ENCODE measurements around the gene MRPL11.
"Not testable (repeated sequence)": the region's sequence is repeated elsewhere in the genome, so short reads cannot be mapped to it uniquely, and the experiment has no call there.

Gene MRPL11

DNA sequence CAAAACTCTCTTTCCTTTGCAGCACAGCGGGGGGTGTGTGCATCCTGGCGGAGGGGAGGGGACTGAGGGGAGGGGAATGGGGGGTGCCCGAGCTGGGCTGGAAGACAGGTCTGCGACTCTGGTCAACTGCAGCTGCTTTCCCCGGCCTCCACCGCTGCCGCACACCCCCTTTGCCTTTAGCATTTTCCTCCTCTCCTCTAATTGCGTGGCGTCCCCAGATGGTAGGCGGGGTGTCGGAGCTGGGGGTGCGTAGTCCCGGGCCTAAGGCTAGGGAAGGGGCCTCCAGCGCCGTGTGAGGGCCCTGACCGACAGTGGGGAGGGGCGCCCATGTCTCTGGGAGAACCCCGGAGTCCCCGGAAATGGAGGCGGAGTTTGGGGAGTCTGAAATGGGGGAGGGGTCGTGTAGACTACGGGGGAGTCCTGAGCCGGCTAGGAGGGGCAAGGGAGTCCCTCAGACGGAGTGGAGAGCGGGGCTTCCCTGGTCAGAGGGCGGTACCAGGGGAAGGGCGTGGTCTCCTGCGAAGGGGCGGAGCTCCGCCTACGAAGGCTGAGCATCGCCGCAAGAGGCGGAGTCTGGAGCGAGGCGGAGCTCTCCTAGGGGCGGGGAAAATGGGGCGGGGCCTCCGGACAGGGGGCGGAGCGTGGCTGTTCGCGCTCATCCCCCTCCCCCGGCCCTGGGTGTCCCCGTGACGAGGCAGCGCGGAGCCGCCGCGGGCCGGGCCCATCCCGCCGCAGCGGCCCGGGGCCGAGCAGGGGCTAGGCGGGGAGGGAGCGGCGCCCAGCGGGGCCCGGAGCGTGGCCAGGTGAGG lies 27.8 kb upstream of the MRPL11 start, which contains the start of gene PELI3:
PELI3 (plus strand) TSS at position 681 of the 809 bp plus-strand sequence. CDS start 1,224 bp downstream, outside the sequence.
- H3K4me1 ChIP-seq (ENCODE audit: insufficient read depth, low read length, severe bottlenecking), result peaks cover 24% of the 10 kb centered on the region

DNA sequence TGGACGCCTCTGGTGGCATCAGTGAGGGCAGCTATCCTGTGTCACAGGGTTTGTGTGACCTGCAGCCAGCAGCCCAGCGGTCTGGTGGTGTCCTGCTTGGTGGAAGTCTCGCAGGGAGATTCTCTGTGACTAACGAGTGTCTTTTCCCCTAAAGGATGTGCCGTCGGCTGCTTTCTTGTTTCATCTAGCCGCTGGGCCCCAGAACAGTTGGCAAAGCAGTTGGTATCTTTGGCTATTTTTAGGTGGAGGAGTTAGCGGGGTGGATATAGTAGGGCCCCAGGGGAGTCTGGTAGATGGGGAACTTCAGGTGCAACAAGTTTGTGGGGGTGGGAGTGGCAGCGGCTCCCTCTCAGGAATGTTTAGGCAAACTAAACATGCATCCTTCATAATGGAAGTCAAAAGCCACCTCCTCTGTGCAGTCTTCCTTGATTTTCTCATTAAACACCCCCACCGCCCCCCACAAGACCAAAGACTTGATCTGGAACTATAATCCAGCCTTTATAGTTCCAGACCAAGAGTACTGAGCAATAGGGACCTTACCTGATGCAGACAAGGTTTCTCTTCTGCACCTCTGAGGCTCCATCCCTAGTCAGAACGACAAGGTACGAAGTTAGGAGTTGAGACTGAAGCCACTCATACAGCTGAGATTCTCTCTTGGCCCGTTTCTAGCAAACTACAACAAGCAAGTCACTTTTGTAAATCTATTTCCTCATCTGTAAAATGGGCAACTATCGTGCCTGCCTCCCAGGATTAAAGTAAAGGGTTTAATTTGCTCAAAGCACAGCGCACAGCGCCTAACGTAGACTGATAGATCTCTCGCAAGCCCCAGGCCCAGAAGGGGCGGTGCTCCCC lies 27.0 kb upstream of the MRPL11 start:
- Histone ChIP-seq H3K4me1 (ENCODE audit: insufficient read depth, low read length, severe bottlenecking) (peaks cover 24% of the 10 kb centered on the region), H3K79me2 (ENCODE audit: insufficient read depth, low read length) (no peaks in the 10 kb centered on the region), H3K9me3 (ENCODE audit: low read length) (peaks cover 7% of the 10 kb centered on the region), H3K27ac (ENCODE audit: low read depth, low read length, poor library complexity, severe bottlenecking) (no peak overlapping the region), H3K4me3 (ENCODE audit: low read depth, low read length, poor library complexity, severe bottlenecking) (peak overlapping the region; percentile 60), H3F3A (ENCODE audit: insufficient read depth, low read length) (no peaks in the 10 kb centered on the region), H3K27me3 (ENCODE audit: insufficient read depth, low read length) (no peaks in the 10 kb centered on the region), H3K9ac (ENCODE audit: low read length) (peak overlapping the region; percentile 54; the same call in 1 of the 2 replicates), H3K36me3 (ENCODE audit: insufficient read depth, low read length) (no peaks in the 10 kb centered on the region; the same call in 1 of the 2 replicates), H4K20me1 (ENCODE audit: insufficient read depth, low read length) (no peaks in the 10 kb centered on the region), H3K4me2 (ENCODE audit: low read length) (peak overlapping the region; percentile 86), H3K9me2 (ENCODE audit: low read depth, low read length) (no peaks in the 10 kb centered on the region), H2AFZ (ENCODE audit: low read length) (no peak overlapping the region)
- TF ChIP-seq, protein P1, sequence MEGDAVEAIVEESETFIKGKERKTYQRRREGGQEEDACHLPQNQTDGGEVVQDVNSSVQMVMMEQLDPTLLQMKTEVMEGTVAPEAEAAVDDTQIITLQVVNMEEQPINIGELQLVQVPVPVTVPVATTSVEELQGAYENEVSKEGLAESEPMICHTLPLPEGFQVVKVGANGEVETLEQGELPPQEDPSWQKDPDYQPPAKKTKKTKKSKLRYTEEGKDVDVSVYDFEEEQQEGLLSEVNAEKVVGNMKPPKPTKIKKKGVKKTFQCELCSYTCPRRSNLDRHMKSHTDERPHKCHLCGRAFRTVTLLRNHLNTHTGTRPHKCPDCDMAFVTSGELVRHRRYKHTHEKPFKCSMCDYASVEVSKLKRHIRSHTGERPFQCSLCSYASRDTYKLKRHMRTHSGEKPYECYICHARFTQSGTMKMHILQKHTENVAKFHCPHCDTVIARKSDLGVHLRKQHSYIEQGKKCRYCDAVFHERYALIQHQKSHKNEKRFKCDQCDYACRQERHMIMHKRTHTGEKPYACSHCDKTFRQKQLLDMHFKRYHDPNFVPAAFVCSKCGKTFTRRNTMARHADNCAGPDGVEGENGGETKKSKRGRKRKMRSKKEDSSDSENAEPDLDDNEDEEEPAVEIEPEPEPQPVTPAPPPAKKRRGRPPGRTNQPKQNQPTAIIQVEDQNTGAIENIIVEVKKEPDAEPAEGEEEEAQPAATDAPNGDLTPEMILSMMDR (IDR thresholded peaks at IDR 0.05; ENCODE audit: low read length), result no peak
- TF ChIP-seq EZH2 (IDR thresholded peaks at IDR 0.05; ENCODE audit: borderline replicate concordance, low read length), result no peak

More for the DNA sequence above, 27.8 kb upstream of the MRPL11 start, which contains the start of gene PELI3:
- no peaks in the 10 kb centered on the region for H4K20me1 ChIP-seq (ENCODE audit: insufficient read depth, low read length)
- TF ChIP-seq, protein P1 (IDR thresholded peaks at IDR 0.05; ENCODE audit: low read length), result no peak
- no peak for TF ChIP-seq EZH2 (IDR thresholded peaks at IDR 0.05; ENCODE audit: borderline replicate concordance, low read length)
- no peaks in the 10 kb centered on the region for H3K79me2 ChIP-seq (ENCODE audit: insufficient read depth, low read length)
- no peaks in the 10 kb centered on the region for H3F3A ChIP-seq (ENCODE audit: insufficient read depth, low read length)
- no peak within 1 kb of the TSS for H2AFZ ChIP-seq (ENCODE audit: low read length)
- H3K27ac ChIP-seq (ENCODE audit: low read depth, low read length, poor library complexity, severe bottlenecking), result no peak within 1 kb of the TSS
- no peaks in the 10 kb centered on the region; the same call in 1 of the 2 replicates for H3K36me3 ChIP-seq (ENCODE audit: insufficient read depth, low read length)
- H3K27me3 ChIP-seq (ENCODE audit: insufficient read depth, low read length), result no peaks in the 10 kb centered on the region
- H3K4me3 ChIP-seq (ENCODE audit: low read depth, low read length, poor library complexity, severe bottlenecking), result peak within 1 kb of the TSS; percentile 60
- peak within 1 kb of the TSS; percentile 86 for H3K4me2 ChIP-seq (ENCODE audit: low read length)
- no peaks in the 10 kb centered on the region for H3K9me2 ChIP-seq (ENCODE audit: low read depth, low read length)
- peaks cover 6% of the 10 kb centered on the region for H3K9me3 ChIP-seq (ENCODE audit: low read length)
- peak within 1 kb of the TSS; percentile 54; the same call in 1 of the 2 replicates for H3K9ac ChIP-seq (ENCODE audit: low read length)

DNA sequence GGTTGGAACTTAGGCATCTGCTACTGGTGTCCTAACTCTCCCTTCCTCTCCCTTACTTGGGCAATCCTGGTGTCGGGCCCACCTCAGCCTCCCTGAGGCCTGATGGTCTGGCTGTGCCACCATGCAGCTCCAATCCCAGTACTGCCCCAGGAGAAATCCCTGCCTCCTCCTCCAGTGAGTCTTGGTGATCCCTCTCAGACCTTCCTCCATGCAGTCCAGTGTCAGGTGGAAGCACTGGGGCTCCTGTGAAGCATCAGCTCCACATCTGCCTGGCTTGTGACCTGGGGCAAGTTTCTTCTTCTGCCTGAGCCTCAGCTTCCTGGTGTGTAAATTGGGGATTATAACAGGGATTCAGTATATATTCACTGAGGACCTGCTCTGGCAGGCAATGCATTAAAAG lies 26.3 kb upstream of the MRPL11 start:
- H3F3A ChIP-seq (ENCODE audit: insufficient read depth, low read length), result no peaks in the 10 kb centered on the region
- no peaks in the 10 kb centered on the region for H3K9me2 ChIP-seq (ENCODE audit: low read depth, low read length)
- no peaks in the 10 kb centered on the region for H4K20me1 ChIP-seq (ENCODE audit: insufficient read depth, low read length)
- H3K4me3 ChIP-seq (ENCODE audit: low read depth, low read length, poor library complexity, severe bottlenecking), result no peak overlapping the region
- TF ChIP-seq, protein P1 (IDR thresholded peaks at IDR 0.05; ENCODE audit: low read length), result no peak
- no peak for TF ChIP-seq EZH2 (IDR thresholded peaks at IDR 0.05; ENCODE audit: borderline replicate concordance, low read length)
- H3K27ac ChIP-seq (ENCODE audit: low read depth, low read length, poor library complexity, severe bottlenecking), result no peak overlapping the region
- peaks cover 7% of the 10 kb centered on the region for H3K9me3 ChIP-seq (ENCODE audit: low read length)
- H3K4me2 ChIP-seq (ENCODE audit: low read length), result no peak overlapping the region
- peaks cover 24% of the 10 kb centered on the region for H3K4me1 ChIP-seq (ENCODE audit: insufficient read depth, low read length, severe bottlenecking)
- no peaks in the 10 kb centered on the region for H3K27me3 ChIP-seq (ENCODE audit: insufficient read depth, low read length)
- H3K9ac ChIP-seq (ENCODE audit: low read length), result no peak overlapping the region
- H3K36me3 ChIP-seq (ENCODE audit: insufficient read depth, low read length), result no peaks in the 10 kb centered on the region; the same call in 1 of the 2 replicates
- H3K79me2 ChIP-seq (ENCODE audit: insufficient read depth, low read length), result no peaks in the 10 kb centered on the region
- H2AFZ ChIP-seq (ENCODE audit: low read length), result no peak overlapping the region

DNA sequence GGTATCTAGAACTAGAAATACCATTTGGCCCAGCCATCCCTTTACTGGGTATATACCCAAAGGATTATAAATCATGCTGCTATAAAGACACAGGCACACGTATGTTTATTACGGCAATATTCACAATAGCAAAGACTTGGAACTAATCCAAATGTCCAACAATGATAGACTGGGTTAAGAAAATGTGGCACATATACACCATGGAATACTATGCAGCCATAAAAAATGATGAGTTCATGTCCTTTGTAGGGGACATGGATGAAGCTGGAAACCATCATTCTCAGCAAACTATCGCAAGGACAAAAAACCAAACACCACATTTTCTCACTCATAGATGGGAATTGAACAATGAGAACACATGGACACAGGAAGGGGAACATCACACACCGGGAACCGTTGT lies 25.5 kb upstream of the MRPL11 start:
- not testable (repeated sequence) for H3K27me3 ChIP-seq (ENCODE audit: insufficient read depth, low read length); H3K4me3 ChIP-seq (ENCODE audit: low read depth, low read length, poor library complexity, severe bottlenecking); H3K9me2 ChIP-seq (ENCODE audit: low read depth, low read length); H2AFZ ChIP-seq (ENCODE audit: low read length); H4K20me1 ChIP-seq (ENCODE audit: insufficient read depth, low read length); H3K9me3 ChIP-seq (ENCODE audit: low read length); H3K36me3 ChIP-seq (ENCODE audit: insufficient read depth, low read length); H3K9ac ChIP-seq (ENCODE audit: low read length); H3K27ac ChIP-seq (ENCODE audit: low read depth, low read length, poor library complexity, severe bottlenecking); H3K4me2 ChIP-seq (ENCODE audit: low read length); H3K79me2 ChIP-seq (ENCODE audit: insufficient read depth, low read length); H3F3A ChIP-seq (ENCODE audit: insufficient read depth, low read length)
- H3K4me1 ChIP-seq (ENCODE audit: insufficient read depth, low read length, severe bottlenecking), result peaks cover 28% of the 10 kb centered on the region

Data from OCI-LY1 (cell line).